Prostate gland (tissue), 2 donors: ENCODE measurements around the gene GASK1A. TPM values are rescaled to one million over a fixed set of nuclear protein-coding genes. Genes with fewer than 3 reads are reported as not detected.

ENCODE experiments used
- DNase-seq: peaks from one replicate; pipeline ENCODE4 v3.0.0-alpha.2; 2019; ENCODE audit warnings: low spot score
- H3K27ac ChIP-seq, 2 donors: fragments of 200-600 bp; sonication (generic); 2 replicates each; pipeline ENCODE4 v1.5.1; 2017 to 2019
- H3K27me3 ChIP-seq: fragments of 200-600 bp; sonication (generic); replicated peaks from 2 replicates; pipeline ENCODE4 v1.5.1; 2019; ENCODE audit not compliant: insufficient read depth
- H3K36me3 ChIP-seq, 2 donors: fragments of 200-600 bp; sonication (generic); 1 replicate in 1 of 2; 2 replicates in 1 of 2; pipeline versions ENCODE4 v1.5.1 to v1.8.1; 2017 to 2019
- H3K4me1 ChIP-seq: fragments of 200-600 bp; sonication (generic); replicated peaks from 2 replicates; pipeline ENCODE4 v1.5.1; 2019
- H3K4me3 ChIP-seq, 2 donors: fragments of 200-600 bp; sonication (generic); 2 replicates each; pipeline ENCODE4 v1.5.1; 2017 to 2019
- H3K9me3 ChIP-seq: fragments of 200-600 bp; sonication (generic); 2 replicates; pipeline ENCODE4 v1.5.1; 2017
- CTCF ChIP-seq, 4 experiments: fragments of 200-600 bp in 2 of 4; fragments of 450-650 bp in 2 of 4; sonication (generic) in 2 of 4; IDR thresholded peaks; 1 replicate in 3 of 4; 2 replicates in 1 of 4; pipeline ENCODE4 v1.5.1; 2016 to 2019; ENCODE audit warnings: antibody characterized with exemption in 4 of 4, mild to moderate bottlenecking in 2 of 4, moderate library complexity in 2 of 4
- POLR2A ChIP-seq: fragments of 450-650 bp; IDR thresholded peaks from one replicate; pipeline ENCODE4 v1.6.1; 2016; ENCODE audit warnings: antibody characterized with exemption, mild to moderate bottlenecking
- POLR2AphosphoS5 ChIP-seq: sonication (generic); formaldehyde crosslinking; IDR thresholded peaks from one replicate; pipeline ENCODE4 v1.6.1; 2017; ENCODE audit warnings: antibody characterized with exemption
- WGBS: methylation state at CpG from one replicate; pipeline ENCODE4 v1.1.5; 2018; 5-methylcytosine and 5-hydroxymethylcytosine counted together
- intact Hi-C: fragments of 100-400 bp; cut with DNase I; formaldehyde crosslinking; loops from one replicate; pipeline ENCODE4 v1.14.2; 2022
- total RNA-seq, 2 donors: library from RNA; depleted of rRNA; stranded (reverse); fragments of >200 nt; gene quantifications; one replicate each; pipeline ENCODE4 v1.1.0, GENCODE V29; 2016

GASK1A gene
- total RNA-seq = 10 to 100 TPM in 1 of 2 donors, 1 to 10 TPM in 1; 4.7 to 17.5 TPM

DNA sequence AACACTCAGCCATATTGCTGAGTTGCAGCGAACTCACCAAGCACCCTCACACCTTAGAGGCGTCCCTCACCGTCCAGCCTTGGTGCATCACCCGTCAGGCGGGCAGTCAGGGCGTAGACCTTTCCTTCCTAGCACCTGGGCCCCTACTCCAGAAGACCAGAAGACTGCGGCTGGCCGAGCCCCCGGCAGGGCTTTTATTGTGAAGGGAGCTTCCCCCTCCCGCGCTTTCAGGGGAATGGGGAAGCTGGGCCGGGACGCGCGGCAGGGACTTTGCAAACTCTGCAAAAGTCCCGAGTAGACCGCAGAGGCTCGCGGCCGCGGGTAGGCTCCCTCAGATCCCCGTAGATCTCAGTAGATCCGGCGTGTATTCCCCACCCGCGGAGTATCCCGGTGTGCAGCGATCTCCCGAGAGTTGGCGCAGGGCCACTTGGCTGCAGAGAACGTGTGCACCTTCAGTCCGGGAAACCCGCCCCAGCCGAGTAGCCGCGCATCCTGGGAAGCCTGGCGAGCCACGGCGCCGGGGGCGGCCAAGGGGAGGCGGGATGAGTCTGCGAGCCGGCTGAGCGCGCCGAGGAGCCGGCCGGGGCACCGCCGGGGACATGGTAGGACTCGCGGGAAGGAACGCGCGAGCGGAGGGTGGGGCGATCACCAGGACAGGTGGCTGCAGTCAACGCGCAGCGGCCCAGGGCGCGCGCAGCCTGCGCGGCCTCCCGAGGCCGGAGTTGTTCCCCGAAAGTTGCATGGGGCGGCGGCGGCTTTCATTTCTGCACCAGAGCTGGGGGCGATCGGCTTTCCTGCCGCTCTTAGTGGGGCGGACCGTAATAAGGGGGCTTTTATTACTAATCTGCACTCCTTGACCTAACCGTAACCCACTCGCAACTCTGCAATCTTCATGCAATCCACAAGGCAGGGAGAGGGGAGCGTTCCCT is at the start of gene GASK1A:
GASK1A (plus strand) TSS at position 268 of the 929 bp plus-strand sequence; CDS start at position 600, 332 bp downstream.
- intact Hi-C loops = loop anchor here (5.0 kb wide), 2 partner anchors 113 to 178 kb away; no protein-coding TSS in a partner anchor
- DNase-seq = peak; percentile 20
- no peak for TF ChIP-seq POLR2A
- no peak for TF ChIP-seq POLR2AphosphoS5
- no peak for TF ChIP-seq CTCF (IDR thresholded peaks at IDR 0.05)

DNA sequence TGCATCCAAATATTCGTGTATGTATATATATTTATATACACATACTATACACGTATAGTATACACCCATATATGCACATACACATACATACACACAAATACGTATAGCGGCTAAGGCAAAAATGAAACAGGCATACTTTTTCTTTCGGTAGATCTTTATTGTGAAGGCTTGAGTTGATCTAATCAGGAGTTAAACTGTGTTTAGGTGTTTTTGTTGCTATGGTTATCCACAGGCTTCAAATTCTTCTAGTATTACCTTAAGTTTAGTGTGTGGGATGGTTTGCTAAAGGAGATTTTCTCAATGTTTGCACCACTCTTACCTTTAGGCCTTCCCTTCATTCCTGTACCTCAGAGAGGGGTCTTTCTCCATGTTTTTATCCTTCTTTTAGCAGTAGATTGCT is 45.0 kb upstream of the GASK1A start:
- no peak overlapping the region for H3K4me3 ChIP-seq
- no peak for DNase-seq
- no peaks in the 10 kb centered on the region for H3K9me3 ChIP-seq
- 93% methylated on average over 5 of the region's 5 CpGs for WGBS
- no peak for TF ChIP-seq CTCF (IDR thresholded peaks at IDR 0.05)
- no peak for TF ChIP-seq POLR2AphosphoS5
- no peak for TF ChIP-seq POLR2A
- intact Hi-C loops = no loop called here
- H3K36me3 ChIP-seq = no peaks in the 10 kb centered on the region
- no peak overlapping the region for H3K27ac ChIP-seq
- H3K4me1 ChIP-seq = no peaks in the 10 kb centered on the region
- H3K27me3 ChIP-seq = no peaks in the 10 kb centered on the region

More for the DNA sequence above, at the start of gene GASK1A:
- no peaks in the 10 kb centered on the region for H3K9me3 ChIP-seq
- H3K4me1 ChIP-seq = no peaks in the 10 kb centered on the region
- H3K4me3 ChIP-seq = peak within 1 kb of the TSS; percentile 55 to 56
- peak within 1 kb of the TSS; percentile 53 to 59 for H3K27ac ChIP-seq
- 1% methylated on average over 76 of the region's 80 CpGs for WGBS
- H3K36me3 ChIP-seq = no peaks in the 10 kb centered on the region
- H3K27me3 ChIP-seq = peaks cover 3% of the 10 kb centered on the region

DNA sequence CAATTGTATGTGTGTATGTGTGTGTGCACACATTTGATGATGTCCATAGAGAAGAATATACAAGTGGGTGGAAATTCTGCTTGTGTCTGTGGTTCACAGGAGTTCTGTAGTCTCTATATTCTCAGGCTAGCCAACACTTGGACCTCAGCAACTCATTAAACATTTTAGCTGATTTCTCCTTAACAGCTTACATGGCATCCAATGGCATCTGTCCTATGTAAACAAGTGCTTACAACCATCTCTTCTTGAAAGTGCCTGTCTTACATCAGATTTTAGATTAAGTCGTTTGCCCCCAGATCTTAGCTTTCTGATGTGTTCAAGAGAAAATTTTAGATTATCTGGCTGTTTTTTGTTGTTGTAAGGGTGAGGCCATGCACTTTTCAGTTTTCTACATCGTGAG is 44.2 kb upstream of the GASK1A start:
- no peaks in the 10 kb centered on the region for H3K27me3 ChIP-seq
- intact Hi-C loops = no loop called here
- no peak overlapping the region for H3K27ac ChIP-seq
- WGBS = 43% methylated on average over 2 of the region's 2 CpGs
- no peaks in the 10 kb centered on the region for H3K4me1 ChIP-seq
- DNase-seq = no peak
- H3K36me3 ChIP-seq = no peaks in the 10 kb centered on the region
- no peaks in the 10 kb centered on the region for H3K9me3 ChIP-seq
- H3K4me3 ChIP-seq = no peak overlapping the region
- TF ChIP-seq CTCF (IDR thresholded peaks at IDR 0.05) (no peak), POLR2AphosphoS5 (no peak), POLR2A (no peak)

- H3K27ac ChIP-seq = no peak overlapping the region
- no peaks in the 10 kb centered on the region for H3K27me3 ChIP-seq
- no peaks in the 10 kb centered on the region for H3K36me3 ChIP-seq
- no peaks in the 10 kb centered on the region for H3K9me3 ChIP-seq
- 89% methylated on average over 1 of the region's 1 CpG for WGBS
- DNase-seq = no peak
- intact Hi-C loops = no loop called here
- H3K4me1 ChIP-seq = no peaks in the 10 kb centered on the region
- H3K4me3 ChIP-seq = no peak overlapping the region
- no peak for TF ChIP-seq POLR2AphosphoS5
- TF ChIP-seq POLR2A = no peak
- no peak for TF ChIP-seq CTCF (IDR thresholded peaks at IDR 0.05)
Observed at GRCh38 chr3:42935472-42935871, 43.6 kb upstream of the GASK1A start.
